ENCODE measurements around the gene CACNA2D1. TPM values are rescaled to one million over a fixed set of nuclear protein-coding genes. Genes with fewer than 3 reads are reported as not detected.

CACNA2D1 gene
- total and polyA plus RNA-seq, 9 of the 15 experiments (the other 6 are each of a cell fraction or from before 2014, with no cell fraction given): 0.49 TPM; not detected in 8

DNA sequence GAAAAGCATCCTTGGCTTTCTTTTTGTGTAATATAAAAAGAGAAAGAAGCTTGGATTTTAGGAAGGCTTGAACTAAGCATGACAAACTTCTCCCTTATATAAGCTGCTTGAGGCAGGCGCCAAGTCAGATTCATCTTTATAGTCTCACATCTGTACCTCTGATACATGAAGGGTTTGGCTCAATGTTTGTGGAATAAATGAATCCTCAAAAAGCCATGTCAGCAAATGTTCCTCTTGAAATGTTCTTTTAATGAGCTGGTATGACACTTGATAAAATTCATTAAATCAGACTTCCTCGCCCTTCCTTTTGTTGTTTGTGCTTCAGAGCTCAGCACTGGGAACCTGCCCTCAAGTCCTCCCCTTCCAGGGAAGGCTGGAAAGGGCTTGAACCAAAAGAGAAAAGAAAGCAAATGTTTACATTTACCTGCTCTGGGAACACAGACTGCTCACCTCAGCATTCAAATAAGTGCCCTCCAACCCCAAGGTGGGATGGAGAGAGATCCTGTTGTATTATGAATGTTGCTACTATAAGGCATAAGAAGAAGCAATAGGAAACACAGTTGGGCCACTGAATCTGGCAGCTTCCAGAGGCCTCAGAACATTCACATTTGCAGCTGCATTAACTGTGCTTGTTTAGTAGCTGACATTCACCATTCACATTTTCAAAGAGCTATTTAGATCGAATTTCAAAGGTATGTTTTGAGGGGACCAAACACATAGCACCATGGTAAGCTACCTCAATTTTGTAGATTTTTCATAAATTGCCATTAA is 212.6 kb downstream of the CACNA2D1 start (continued):
- TF ChIP-seq, protein P1, sequence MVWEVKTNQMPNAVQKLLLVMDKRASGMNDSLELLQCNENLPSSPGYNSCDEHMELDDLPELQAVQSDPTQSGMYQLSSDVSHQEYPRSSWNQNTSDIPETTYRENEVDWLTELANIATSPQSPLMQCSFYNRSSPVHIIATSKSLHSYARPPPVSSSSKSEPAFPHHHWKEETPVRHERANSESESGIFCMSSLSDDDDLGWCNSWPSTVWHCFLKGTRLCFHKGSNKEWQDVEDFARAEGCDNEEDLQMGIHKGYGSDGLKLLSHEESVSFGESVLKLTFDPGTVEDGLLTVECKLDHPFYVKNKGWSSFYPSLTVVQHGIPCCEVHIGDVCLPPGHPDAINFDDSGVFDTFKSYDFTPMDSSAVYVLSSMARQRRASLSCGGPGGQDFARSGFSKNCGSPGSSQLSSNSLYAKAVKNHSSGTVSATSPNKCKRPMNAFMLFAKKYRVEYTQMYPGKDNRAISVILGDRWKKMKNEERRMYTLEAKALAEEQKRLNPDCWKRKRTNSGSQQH (CRISPR knock-in tag; IDR thresholded peaks at IDR 0.05): no peak
- TF ChIP-seq, protein P2, sequence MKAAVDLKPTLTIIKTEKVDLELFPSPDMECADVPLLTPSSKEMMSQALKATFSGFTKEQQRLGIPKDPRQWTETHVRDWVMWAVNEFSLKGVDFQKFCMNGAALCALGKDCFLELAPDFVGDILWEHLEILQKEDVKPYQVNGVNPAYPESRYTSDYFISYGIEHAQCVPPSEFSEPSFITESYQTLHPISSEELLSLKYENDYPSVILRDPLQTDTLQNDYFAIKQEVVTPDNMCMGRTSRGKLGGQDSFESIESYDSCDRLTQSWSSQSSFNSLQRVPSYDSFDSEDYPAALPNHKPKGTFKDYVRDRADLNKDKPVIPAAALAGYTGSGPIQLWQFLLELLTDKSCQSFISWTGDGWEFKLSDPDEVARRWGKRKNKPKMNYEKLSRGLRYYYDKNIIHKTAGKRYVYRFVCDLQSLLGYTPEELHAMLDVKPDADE (conservative IDR thresholded peaks at IDR 0.05; ENCODE audit: control insufficient read depth, low read depth, low read length): no peak
- TF ChIP-seq MAFF (IDR thresholded peaks at IDR 0.05; ENCODE audit: low read length) (peak; percentile 47), TFAP4 (CRISPR knock-in tag; IDR thresholded peaks at IDR 0.05; ENCODE audit: borderline replicate concordance) (no peak), RBFOX2 (IDR thresholded peaks at IDR 0.05; ENCODE audit: low read depth, low read length) (no peak), ZZZ3 (IDR thresholded peaks at IDR 0.05) (no peak)
- TF ChIP-seq, protein P3, sequence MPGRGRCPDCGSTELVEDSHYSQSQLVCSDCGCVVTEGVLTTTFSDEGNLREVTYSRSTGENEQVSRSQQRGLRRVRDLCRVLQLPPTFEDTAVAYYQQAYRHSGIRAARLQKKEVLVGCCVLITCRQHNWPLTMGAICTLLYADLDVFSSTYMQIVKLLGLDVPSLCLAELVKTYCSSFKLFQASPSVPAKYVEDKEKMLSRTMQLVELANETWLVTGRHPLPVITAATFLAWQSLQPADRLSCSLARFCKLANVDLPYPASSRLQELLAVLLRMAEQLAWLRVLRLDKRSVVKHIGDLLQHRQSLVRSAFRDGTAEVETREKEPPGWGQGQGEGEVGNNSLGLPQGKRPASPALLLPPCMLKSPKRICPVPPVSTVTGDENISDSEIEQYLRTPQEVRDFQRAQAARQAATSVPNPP (IDR thresholded peaks at IDR 0.05; ENCODE audit: borderline replicate concordance, insufficient read depth, insufficient read length): no peak
- TF ChIP-seq, protein P4, sequence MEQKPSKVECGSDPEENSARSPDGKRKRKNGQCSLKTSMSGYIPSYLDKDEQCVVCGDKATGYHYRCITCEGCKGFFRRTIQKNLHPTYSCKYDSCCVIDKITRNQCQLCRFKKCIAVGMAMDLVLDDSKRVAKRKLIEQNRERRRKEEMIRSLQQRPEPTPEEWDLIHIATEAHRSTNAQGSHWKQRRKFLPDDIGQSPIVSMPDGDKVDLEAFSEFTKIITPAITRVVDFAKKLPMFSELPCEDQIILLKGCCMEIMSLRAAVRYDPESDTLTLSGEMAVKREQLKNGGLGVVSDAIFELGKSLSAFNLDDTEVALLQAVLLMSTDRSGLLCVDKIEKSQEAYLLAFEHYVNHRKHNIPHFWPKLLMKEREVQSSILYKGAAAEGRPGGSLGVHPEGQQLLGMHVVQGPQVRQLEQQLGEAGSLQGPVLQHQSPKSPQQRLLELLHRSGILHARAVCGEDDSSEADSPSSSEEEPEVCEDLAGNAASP (IDR thresholded peaks at IDR 0.05): no peak

Data from K562 (cell line).